Stimulated activated CD8-positive, alpha-beta memory T cell treated with anti-CD3 and anti-CD28 coated beads, Interleukin-7, amount 100 ng/mL, for 24 hours (primary cell): ENCODE data around the gene IFITM1.
"Not testable (repeated sequence)": the region's sequence is repeated elsewhere in the genome, so short reads cannot be mapped to it uniquely, and the experiment has no call there.

Experiments used
- DNase-seq: peaks from one replicate; pipeline ENCODE4 v3.0.0-alpha.2; 2020; ENCODE audit warnings: low read depth

Gene IFITM1

GRCh38 chr11:282630-283360 is 31.0 kb upstream of the IFITM1 start:
- DNase-seq, result no peak

- DNase-seq, result no peak
Measured at GRCh38 chr11:283405-284104, 30.3 kb upstream of the IFITM1 start.

GRCh38 chr11:284105-285020 is 29.5 kb upstream of the IFITM1 start:
- DNase-seq, result no peak

- DNase-seq, result no peak
Measured at GRCh38 chr11:285021-285893, 28.6 kb upstream of the IFITM1 start.

GRCh38 chr11:285894-286220 is 28.0 kb upstream of the IFITM1 start:
- DNase-seq, result no peak

GRCh38 chr11:286977-287820 is 26.6 kb upstream of the IFITM1 start:
- not testable (repeated sequence) for DNase-seq

GRCh38 chr11:287821-288477 is 25.9 kb upstream of the IFITM1 start:
- no peak for DNase-seq

- DNase-seq, result no peak
Measured at GRCh38 chr11:288478-289397, 25.1 kb upstream of the IFITM1 start, which contains the start of gene PGGHG. TSS of gene PGGHG (plus strand) at chr11:289126. CDS start at chr11:289817, 691 bp downstream.

GRCh38 chr11:289398-289711 is 24.5 kb upstream of the IFITM1 start:
- DNase-seq, result no peak

- no peak for DNase-seq
Measured at GRCh38 chr11:289712-290620, 23.9 kb upstream of the IFITM1 start.

- no peak for DNase-seq
Measured at GRCh38 chr11:290621-291231, 23.1 kb upstream of the IFITM1 start.

- DNase-seq, result no peak
Measured at GRCh38 chr11:291281-292210, 22.3 kb upstream of the IFITM1 start.

GRCh38 chr11:292211-293121 is 21.4 kb upstream of the IFITM1 start:
- no peak for DNase-seq

GRCh38 chr11:293271-293851 is 20.5 kb upstream of the IFITM1 start:
- no peak for DNase-seq
